IMR-90 (cell line): ENCODE results near the gene FARP1. TPM values are rescaled to one million over a fixed set of nuclear protein-coding genes. Genes with fewer than 3 reads are reported as not detected.

Source experiments
- ATAC-seq: fragments of 200-7000 bp; cut with Tn5 transposase; 2 replicates; pipeline ENCODE4 v1.9.1; 2020; ENCODE audit warnings: low read depth, mild to moderate bottlenecking, moderate library complexity
- BruUV-seq: library from RNA; stranded (reverse); fragments of 400-500 nt; replicated peaks from 2 replicates; lab custom pipeline; 2021; lab: Mats Ljungman, UMichigan
- CTCF ChIA-PET: fragments of 300-600 bp; formaldehyde crosslinking; extraction: SDS; loops from one replicate; lab custom pipeline; 2021; ENCODE audit warnings: antibody characterized with exemption; lab: Yijun Ruan, JAX
- POLR2A ChIA-PET: fragments of 300-600 bp; sonication (Branson Sonifier 250); formaldehyde crosslinking; loops from one replicate; lab custom pipeline; 2022; ENCODE audit warnings: antibody characterized with exemption; ENCODE audit not compliant: unreplicated experiment; lab: Charles Lee
- DNase-seq: peaks from one replicate; pipeline ENCODE4 v3.0.0; 2013
- H2AFZ ChIP-seq: replicated peaks from 2 replicates; pipeline ENCODE3; 2013; ENCODE audit warnings: low read length, mild to moderate bottlenecking; ENCODE audit not compliant: poor library complexity
- H2AK5ac ChIP-seq: 2 replicates; pipeline ENCODE4 v1.6.1; 2013; ENCODE audit warnings: low read depth, low read length, inconsistent platforms
- H2AK9ac ChIP-seq: replicated peaks from 2 replicates; pipeline ENCODE3; 2013; ENCODE audit warnings: mild to moderate bottlenecking, low read depth, low read length, moderate library complexity; ENCODE audit not compliant: poor library complexity
- H2BK120ac ChIP-seq: 2 replicates; pipeline ENCODE4 v1.6.1; 2013; ENCODE audit warnings: low read depth, low read length, inconsistent platforms
- H2BK15ac ChIP-seq: 3 replicates; pipeline ENCODE4 v1.6.1; 2013; ENCODE audit warnings: low read depth, low read length, inconsistent platforms
- H2BK20ac ChIP-seq: 2 replicates; pipeline ENCODE4 v1.6.1; 2013; ENCODE audit warnings: low read depth, mild to moderate bottlenecking, inconsistent platforms, low read length, moderate library complexity
- H2BK5ac ChIP-seq: 2 replicates; pipeline ENCODE4 v1.6.1; 2013; ENCODE audit warnings: mild to moderate bottlenecking, low read depth, low read length, inconsistent platforms; ENCODE audit not compliant: poor library complexity, severe bottlenecking
- H3K14ac ChIP-seq: replicated peaks from 2 replicates; pipeline ENCODE4 v1.6.1; 2013; ENCODE audit warnings: low read depth, low read length, inconsistent platforms
- H3K18ac ChIP-seq: 2 replicates; pipeline ENCODE4 v1.6.1; 2013; ENCODE audit warnings: low read depth, low read length, control low read depth
- H3K23ac ChIP-seq: 2 replicates; pipeline ENCODE4 v1.6.1; 2013; ENCODE audit warnings: low read depth, low read length, inconsistent platforms
- H3K27ac ChIP-seq: 2 replicates; pipeline ENCODE4 v1.5.1; 2013; ENCODE audit warnings: mild to moderate bottlenecking, control low read depth, low read length; ENCODE audit not compliant: insufficient read depth
- H3K27me3 ChIP-seq: 2 replicates; pipeline ENCODE4 v1.6.1; 2013; ENCODE audit warnings: low read length; ENCODE audit not compliant: control insufficient read depth, insufficient read depth
- H3K36me3 ChIP-seq: 2 replicates; pipeline ENCODE4 v1.6.1; 2013; ENCODE audit warnings: low read length, mixed read lengths; ENCODE audit not compliant: control insufficient read depth, insufficient read depth
- H3K4ac ChIP-seq: 2 replicates; pipeline ENCODE4 v1.6.1; 2013; ENCODE audit warnings: low read depth, low read length, inconsistent platforms
- H3K4me1 ChIP-seq: 2 replicates; pipeline ENCODE4 v1.6.1; 2013; ENCODE audit warnings: low read length, mixed read lengths; ENCODE audit not compliant: control insufficient read depth, insufficient read depth
- H3K4me2 ChIP-seq: 2 replicates; pipeline ENCODE4 v1.6.1; 2013; ENCODE audit warnings: low read depth, mild to moderate bottlenecking, control low read depth, low read length, moderate library complexity
- H3K4me3 ChIP-seq: 2 replicates; pipeline ENCODE4 v1.5.1; 2013; ENCODE audit warnings: low read depth, mild to moderate bottlenecking, control low read depth, low read length, moderate library complexity; ENCODE audit not compliant: insufficient read depth
- H3K56ac ChIP-seq: 2 replicates; pipeline ENCODE4 v1.6.1; 2013; ENCODE audit warnings: low read length, inconsistent platforms; ENCODE audit not compliant: insufficient read depth; ENCODE audit errors: extremely low read depth
- H3K79me1 ChIP-seq, 2 experiments: 2 replicates each; pipeline ENCODE4 v1.6.1; 2013; ENCODE audit warnings: low read length in 2 of 2, inconsistent platforms in 1 of 2, low read depth in 1 of 2
- H3K9ac ChIP-seq: 2 replicates; pipeline ENCODE4 v1.6.1; 2013; ENCODE audit warnings: low read depth, low read length, control low read depth
- H3K9me1 ChIP-seq: 2 replicates; pipeline ENCODE4 v1.6.1; 2013; ENCODE audit warnings: low read length, inconsistent platforms; ENCODE audit not compliant: insufficient read depth
- H3K9me3 ChIP-seq: 2 replicates; pipeline ENCODE4 v1.6.1; 2013; ENCODE audit warnings: low read length; ENCODE audit not compliant: control insufficient read depth, insufficient read depth
- H4K20me1 ChIP-seq: 2 replicates; pipeline ENCODE4 v1.6.1; 2013; ENCODE audit warnings: low read length, inconsistent platforms; ENCODE audit not compliant: insufficient read depth
- H4K5ac ChIP-seq: 2 replicates; pipeline ENCODE4 v1.6.1; 2013; ENCODE audit warnings: mild to moderate bottlenecking, low read depth, low read length, control low read depth
- H4K8ac ChIP-seq, 2 experiments: 2 replicates each; pipeline ENCODE4 v1.6.1; 2013; ENCODE audit warnings: low read depth in 2 of 2, low read length in 2 of 2, control low read depth in 1 of 2, inconsistent platforms in 1 of 2
- H4K91ac ChIP-seq: 2 replicates; pipeline ENCODE4 v1.6.1; 2013; ENCODE audit warnings: low read depth, low read length, inconsistent platforms; ENCODE audit not compliant: insufficient read depth
- BHLHE40 ChIP-seq: fragments of 150-350 bp; IDR thresholded peaks from 2 replicates; pipeline ENCODE4 v1.6.1; 2016; ENCODE audit warnings: mild to moderate bottlenecking, low read depth, low read length
- CEBPB ChIP-seq: IDR thresholded peaks from 2 replicates; pipeline ENCODE4 v1.6.1; 2012; ENCODE audit warnings: low read depth, low read length, improper control_type of control experiment
- CHD1 ChIP-seq: IDR thresholded peaks from 2 replicates; pipeline ENCODE4 v1.6.1; 2012; ENCODE audit warnings: low read depth, low read length, improper control_type of control experiment
- FOS ChIP-seq: fragments of 150-350 bp; IDR thresholded peaks from 2 replicates; pipeline ENCODE4 v1.6.1; 2016; ENCODE audit warnings: low read depth, low read length
- MAFK ChIP-seq: IDR thresholded peaks from 2 replicates; pipeline ENCODE4 v1.6.1; 2012; ENCODE audit warnings: low read depth, low read length, improper control_type of control experiment
- MAZ ChIP-seq: IDR thresholded peaks from 2 replicates; pipeline ENCODE4 v1.6.1; 2012; ENCODE audit warnings: low read depth, mild to moderate bottlenecking, low read length, improper control_type of control experiment, moderate library complexity, borderline replicate concordance
- MXI1 ChIP-seq: IDR thresholded peaks from 2 replicates; pipeline ENCODE4 v1.6.1; 2012; ENCODE audit warnings: low read depth, mild to moderate bottlenecking, low read length, moderate library complexity, borderline replicate concordance
- NFE2L2 ChIP-seq: fragments of 150-350 bp; IDR thresholded peaks from 2 replicates; pipeline ENCODE4 v1.6.1; 2016; ENCODE audit warnings: low read depth, mild to moderate bottlenecking, low read length
- RAD21 ChIP-seq: IDR thresholded peaks from 2 replicates; pipeline ENCODE4 v1.6.1; 2012; ENCODE audit warnings: low read length, improper control_type of control experiment
- RCOR1 ChIP-seq: IDR thresholded peaks from 2 replicates; pipeline ENCODE4 v1.6.1; 2012; ENCODE audit warnings: mild to moderate bottlenecking, low read length, improper control_type of control experiment; ENCODE audit not compliant: insufficient replicate concordance
- RFX5 ChIP-seq: IDR thresholded peaks from 2 replicates; pipeline ENCODE4 v1.8.0; 2012; ENCODE audit warnings: low read depth, mild to moderate bottlenecking, low read length, moderate library complexity
- SMC3 ChIP-seq: fragments of 150-350 bp; IDR thresholded peaks from 2 replicates; pipeline ENCODE4 v1.6.1; 2016; ENCODE audit warnings: low read depth, mild to moderate bottlenecking, antibody characterized with exemption, low read length, moderate library complexity
- WGBS, 2 experiments: methylation state at CpG; one replicate each; pipeline versions ENCODE4 v1.1.5 to v1.1.7; 2013; ENCODE audit warnings: missing lambda C conversion rate in 2 of 2; ENCODE audit not compliant: insufficient read length in 1 of 2; ENCODE audit errors: extremely low coverage in 2 of 2; 5-methylcytosine and 5-hydroxymethylcytosine counted together
- dilution Hi-C: fragments of 300-500 bp; cut with HindIII; formaldehyde crosslinking; loops from one replicate; pipeline ENCODE4 v1.14.3; 2018; ENCODE audit warnings: low sequenced_read_pairs; ENCODE audit not compliant: unreplicated experiment
- in situ Hi-C: fragments of 300-500 bp; cut with MboI; formaldehyde crosslinking; loops from 3 replicates; pipeline ENCODE4 v1.14.3; 2019; ENCODE audit warnings: low sequenced_read_pairs, inconsistent platforms, mixed read lengths
- intact Hi-C: fragments of 100-400 bp; cut with micrococcal nuclease; formaldehyde crosslinking; loops from 2 replicates; pipeline ENCODE4 v1.10.0; 2022
- polyA plus RNA-seq, 3 experiments: library from polyadenylated mRNA; depleted of rRNA; stranded (reverse); fragments of >200 nt; gene quantifications; 2 replicates each; pipeline ENCODE4 v1.2.3, GENCODE V29; 2012; ENCODE audit warnings: low replicate concordance in 1 of 3
- total RNA-seq: library from RNA; depleted of rRNA; stranded (reverse); fragments of >200 nt; gene quantifications from 2 replicates; pipeline ENCODE4 v1.2.3, GENCODE V29; 2012
- TF ChIP-seq, protein P1 (sequence below): fragments of 150-350 bp; IDR thresholded peaks from 2 replicates; pipeline ENCODE4 v1.6.1; 2017; ENCODE audit warnings: mild to moderate bottlenecking, antibody characterized with exemption, low read length, low read depth
- TF ChIP-seq, protein P2 (sequence below): conservative IDR thresholded peaks from 2 replicates; pipeline ENCODE4 v1.5.1; 2012; ENCODE audit warnings: mild to moderate bottlenecking, low read depth, low read length, improper control_type of control experiment
- TF ChIP-seq, protein P3 (sequence below): fragments of 150-350 bp; IDR thresholded peaks from 2 replicates; pipeline ENCODE4 v1.6.1; 2016; ENCODE audit warnings: low read depth, mild to moderate bottlenecking, low read length, moderate library complexity, borderline replicate concordance

FARP1 gene
- total and polyA plus RNA-seq, 2 of the 4 experiments (the other 2 are of a cell fraction): 39.6 to 57.0 TPM

DNA sequence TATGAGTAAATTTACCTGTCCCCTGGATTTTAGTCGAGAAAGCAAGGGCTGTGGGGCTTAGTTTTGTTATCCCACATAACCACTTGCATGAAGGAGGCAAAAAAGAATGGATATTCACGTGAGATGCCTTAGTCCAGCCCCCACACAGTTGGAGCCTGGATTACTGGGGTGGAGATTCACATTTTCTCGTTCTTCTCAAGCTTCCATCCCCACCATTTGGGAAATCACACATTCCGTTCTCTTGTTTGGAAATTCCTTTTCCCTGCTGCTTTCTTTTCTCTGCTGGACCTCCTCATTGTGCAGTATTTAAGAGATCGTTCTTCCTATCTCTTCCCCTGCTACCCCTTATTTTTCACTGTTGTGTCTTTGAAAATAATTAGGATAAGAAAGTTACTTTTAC lies 45.1 kb upstream of the FARP1 start:
- TF ChIP-seq, protein P1, sequence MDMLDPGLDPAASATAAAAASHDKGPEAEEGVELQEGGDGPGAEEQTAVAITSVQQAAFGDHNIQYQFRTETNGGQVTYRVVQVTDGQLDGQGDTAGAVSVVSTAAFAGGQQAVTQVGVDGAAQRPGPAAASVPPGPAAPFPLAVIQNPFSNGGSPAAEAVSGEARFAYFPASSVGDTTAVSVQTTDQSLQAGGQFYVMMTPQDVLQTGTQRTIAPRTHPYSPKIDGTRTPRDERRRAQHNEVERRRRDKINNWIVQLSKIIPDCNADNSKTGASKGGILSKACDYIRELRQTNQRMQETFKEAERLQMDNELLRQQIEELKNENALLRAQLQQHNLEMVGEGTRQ: no peak
- TF ChIP-seq RFX5 (no peak), CHD1 (no peak), MXI1 (no peak), MAFK (no peak), BHLHE40 (no peak), RAD21 (no peak), FOS (no peak), RCOR1 (no peak), MAZ (no peak), SMC3 (no peak), NFE2L2 (no peak), CEBPB (no peak)
- TF ChIP-seq, protein P2, sequence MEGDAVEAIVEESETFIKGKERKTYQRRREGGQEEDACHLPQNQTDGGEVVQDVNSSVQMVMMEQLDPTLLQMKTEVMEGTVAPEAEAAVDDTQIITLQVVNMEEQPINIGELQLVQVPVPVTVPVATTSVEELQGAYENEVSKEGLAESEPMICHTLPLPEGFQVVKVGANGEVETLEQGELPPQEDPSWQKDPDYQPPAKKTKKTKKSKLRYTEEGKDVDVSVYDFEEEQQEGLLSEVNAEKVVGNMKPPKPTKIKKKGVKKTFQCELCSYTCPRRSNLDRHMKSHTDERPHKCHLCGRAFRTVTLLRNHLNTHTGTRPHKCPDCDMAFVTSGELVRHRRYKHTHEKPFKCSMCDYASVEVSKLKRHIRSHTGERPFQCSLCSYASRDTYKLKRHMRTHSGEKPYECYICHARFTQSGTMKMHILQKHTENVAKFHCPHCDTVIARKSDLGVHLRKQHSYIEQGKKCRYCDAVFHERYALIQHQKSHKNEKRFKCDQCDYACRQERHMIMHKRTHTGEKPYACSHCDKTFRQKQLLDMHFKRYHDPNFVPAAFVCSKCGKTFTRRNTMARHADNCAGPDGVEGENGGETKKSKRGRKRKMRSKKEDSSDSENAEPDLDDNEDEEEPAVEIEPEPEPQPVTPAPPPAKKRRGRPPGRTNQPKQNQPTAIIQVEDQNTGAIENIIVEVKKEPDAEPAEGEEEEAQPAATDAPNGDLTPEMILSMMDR: no peak
- TF ChIP-seq, protein P3, sequence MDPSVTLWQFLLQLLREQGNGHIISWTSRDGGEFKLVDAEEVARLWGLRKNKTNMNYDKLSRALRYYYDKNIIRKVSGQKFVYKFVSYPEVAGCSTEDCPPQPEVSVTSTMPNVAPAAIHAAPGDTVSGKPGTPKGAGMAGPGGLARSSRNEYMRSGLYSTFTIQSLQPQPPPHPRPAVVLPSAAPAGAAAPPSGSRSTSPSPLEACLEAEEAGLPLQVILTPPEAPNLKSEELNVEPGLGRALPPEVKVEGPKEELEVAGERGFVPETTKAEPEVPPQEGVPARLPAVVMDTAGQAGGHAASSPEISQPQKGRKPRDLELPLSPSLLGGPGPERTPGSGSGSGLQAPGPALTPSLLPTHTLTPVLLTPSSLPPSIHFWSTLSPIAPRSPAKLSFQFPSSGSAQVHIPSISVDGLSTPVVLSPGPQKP: no peak
- ATAC-seq: no peak; the same call in 1 of the 2 replicates
- no CpG with 5 or more reads among the region's 5 CpGs for WGBS, 2 experiments
- Histone ChIP-seq H3K9me3 (no peaks in the 10 kb centered on the region), H4K91ac (peak overlapping the region; percentile 61), H2AK9ac (peak overlapping the region; percentile 10), H3K27me3 (no peaks in the 10 kb centered on the region), H3K56ac (no peak overlapping the region), H4K8ac (no peak overlapping the region), H4K20me1 (no peaks in the 10 kb centered on the region), H3K23ac (peak overlapping the region; percentile 36; the same call in 1 of the 2 replicates), H3K4me1 (peaks cover 5% of the 10 kb centered on the region), H3K79me1 (no peaks in the 10 kb centered on the region), H4K5ac (no peak overlapping the region), H3K36me3 (no peaks in the 10 kb centered on the region), H2BK20ac (peak overlapping the region; percentile 64; the same call in 1 of the 2 replicates), H3K4ac (peak overlapping the region; percentile 54; the same call in 1 of the 2 replicates), H2BK5ac (no peak overlapping the region), H3K4me3 (no peak overlapping the region), H3K9me1 (no peaks in the 10 kb centered on the region), H3K27ac (no peak overlapping the region), H3K18ac (no peak overlapping the region), H3K4me2 (no peak overlapping the region), H2AFZ (peak overlapping the region; percentile 53), H2BK120ac (peak overlapping the region; percentile 10), H3K9ac (no peak overlapping the region), H2BK15ac (peak overlapping the region; percentile 56; the same call in 2 of the 3 replicates), H2AK5ac (peak overlapping the region; percentile 15; the same call in 1 of the 2 replicates), H3K14ac (peak overlapping the region; percentile 43)
- BruUV-seq: no TSS peak
- CTCF ChIA-PET: no interaction called here
- POLR2A ChIA-PET: no interaction called here
- in situ Hi-C loops: no loop called here
- intact Hi-C loops: no loop called here
- no peak for DNase-seq
- dilution Hi-C loops: no loop called here
